Dorsolateral prefrontal cortex (tissue), 118 donors: ENCODE measurements around the gene FADS2. TPM values are rescaled to one million over a fixed set of nuclear protein-coding genes. Genes with fewer than 3 reads are reported as not detected.

ENCODE experiments used
- microRNA-seq, 43 experiments: library from miRNA; unstranded; fragments of <30 nt; microRNA quantifications; one replicate each; pipeline ENCODE4 v1.2.0, GENCODE V29; 2022
- total RNA-seq, 120 experiments: library from RNA; stranded (reverse); gene quantifications; one replicate each; pipeline versions ENCODE4 v1.2.3 to v1.2.4, GENCODE V29; 2022

The FADS2 gene
- total RNA-seq, 120 experiments from 2014 or later, result 72.8 to 347 (median 162) TPM

Small RNAs within 50 kb of the gene (microRNA-seq; reads per million reads assigned to microRNA genes)
- 0.85 to 13.8 (median 3.6) reads per million in 43 experiments for gene MIR6746

Other genes with a start within 250 kb of the FADS2 start
- 100 to 1,000 TPM in 115 of 120 experiments, 10 to 100 TPM in 5; 52.2 to 249 (median 173) TPM for gene SYT7, start 247.2 kb upstream of the FADS2 start, total RNA-seq
- gene DAGLA, start 147.9 kb upstream of the FADS2 start, total RNA-seq, result 10 to 100 TPM; 12.9 to 58.9 (median 36.2) TPM
- gene MYRF, start 75.7 kb upstream of the FADS2 start, total RNA-seq, result 100 to 1,000 TPM in 87 of 120 experiments, 10 to 100 TPM in 33; 23.0 to 708 (median 141) TPM
- gene TMEM258, start 35.7 kb upstream of the FADS2 start, total RNA-seq, result 100 to 1,000 TPM in 1 of 120 experiments, 10 to 100 TPM in 119; 40.6 to 123 (median 65.5) TPM
- gene FEN1, start 35.4 kb upstream of the FADS2 start, total RNA-seq, result 10 to 100 TPM in 100 of 120 experiments, 1 to 10 TPM in 20; 4.7 to 24.3 (median 13.8) TPM
- gene FADS1, start 11.3 kb upstream of the FADS2 start, total RNA-seq, result 100 to 1,000 TPM in 23 of 120 experiments, 10 to 100 TPM in 97; 47.3 to 195 (median 80.7) TPM
- gene FADS3, start 63.2 kb downstream of the FADS2 start, total RNA-seq, result 100 to 1,000 TPM in 31 of 120 experiments, 10 to 100 TPM in 89; 52.0 to 134 (median 87.6) TPM
- gene RAB3IL1, start 89.3 kb downstream of the FADS2 start, total RNA-seq, result 10 to 100 TPM in 71 of 120 experiments, 1 to 10 TPM in 49; 5.8 to 23.3 (median 10.7) TPM
- 100 to 1,000 TPM in 2 of 120 experiments, 10 to 100 TPM in 118; 10.7 to 176 (median 32.0) TPM for gene BEST1, start 122.1 kb downstream of the FADS2 start, total RNA-seq
- 1,000 to 10,000 TPM; 2,016 to 5,225 (median 3,057) TPM for gene FTH1, start 139.3 kb downstream of the FADS2 start, total RNA-seq